G401.6 (cell line): Measurements from ENCODE around the gene HDAC6.

Source experiments
- FAIRE-seq: peaks from 2 replicates; lab custom pipeline; 2012; peaks lifted over from hg19 to GRCh38; lab: Jason Lieb, UNC

HDAC6 gene

GRCh38 chrX:48801280-48802088 lies at the start of gene HDAC6:
TSS of gene HDAC6 (plus strand) at chrX:48802067. CDS start at chrX:48802693, 626 bp downstream.
- peak; percentile 97 for FAIRE-seq

- no peak for FAIRE-seq
Measured at GRCh38 chrX:48752498-48752897, 49.4 kb upstream of the HDAC6 start.

DNA sequence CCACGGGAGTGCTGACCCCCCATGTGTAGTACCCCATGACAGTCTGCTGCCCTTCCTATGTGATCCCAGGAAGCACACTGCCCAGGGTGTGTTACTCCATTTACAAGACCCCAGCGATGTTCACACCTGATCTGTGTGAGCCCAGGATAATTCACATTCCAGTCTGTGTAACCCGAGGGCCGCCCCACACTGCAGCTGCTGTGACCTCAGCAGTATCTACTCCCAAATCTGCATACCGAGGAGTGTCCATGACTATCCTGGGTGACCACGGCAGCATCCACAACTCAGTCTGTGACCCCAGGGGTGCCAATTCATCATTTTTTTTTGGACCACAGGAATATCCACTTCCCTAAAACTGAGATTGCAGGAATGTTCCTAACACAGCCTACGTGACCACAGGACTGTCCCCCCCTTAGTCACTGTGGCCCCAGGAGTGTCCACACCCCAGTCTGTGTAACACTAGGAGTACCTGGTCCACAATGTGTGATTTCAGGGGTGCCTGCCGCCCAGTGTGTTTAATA lies 48.1 kb upstream of the HDAC6 start:
- FAIRE-seq = no peak

- FAIRE-seq = no peak
Measured at GRCh38 chrX:48754238-48754637, 47.6 kb upstream of the HDAC6 start.

DNA sequence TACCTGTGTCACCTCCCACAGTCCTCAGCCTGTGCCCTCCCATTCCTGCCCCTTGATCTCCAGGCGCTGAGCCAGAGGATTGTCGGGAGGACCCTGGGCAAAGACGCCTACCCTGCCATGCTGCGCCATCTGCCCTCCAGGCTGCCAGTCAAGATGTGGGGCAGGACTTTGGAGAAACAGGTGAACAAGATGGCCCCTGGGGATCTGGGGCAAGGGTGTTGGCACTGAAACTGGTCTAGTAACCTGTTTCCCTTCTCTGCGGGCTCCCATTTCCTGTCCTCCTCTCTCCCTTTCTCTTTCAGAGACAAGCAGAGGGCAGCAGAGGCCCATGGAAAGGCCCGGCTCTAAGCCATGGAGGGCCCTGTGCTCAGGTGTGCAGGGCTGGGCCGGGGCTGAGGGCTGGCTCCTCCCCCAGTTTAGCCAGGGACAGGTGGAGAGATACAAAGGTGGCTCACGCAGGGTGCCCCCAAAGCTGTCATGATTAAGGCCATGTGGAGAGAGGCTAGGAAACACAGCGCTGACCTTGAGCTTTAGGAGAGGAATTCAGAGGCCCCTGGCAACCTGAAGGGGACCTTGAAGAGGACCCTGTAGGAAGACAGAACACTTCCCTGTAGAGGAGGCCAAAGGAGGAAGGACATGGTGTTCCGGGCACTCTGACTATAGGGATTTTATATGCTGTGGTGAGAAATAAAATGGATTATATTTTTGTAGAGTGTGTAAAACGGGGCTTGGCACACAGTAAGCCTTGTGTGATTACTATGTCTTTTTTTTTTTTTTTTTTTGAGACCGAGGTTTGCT lies 40.0 kb upstream of the HDAC6 start, which contains the start of gene GLOD5:
Gene GLOD5, plus strand, starts transcription at position 74 of the 798 bp plus-strand sequence. Its CDS starts 44 bp downstream, at position 118.
- no peak for FAIRE-seq

GRCh38 chrX:48769230-48769629 lies 32.6 kb upstream of the HDAC6 start:
- FAIRE-seq = no peak

GRCh38 chrX:48770296-48770695 lies 31.6 kb upstream of the HDAC6 start:
- no peak for FAIRE-seq

GRCh38 chrX:48772602-48773001 lies 29.3 kb upstream of the HDAC6 start:
- no peak for FAIRE-seq

- FAIRE-seq = no peak
Measured at GRCh38 chrX:48776818-48777439, 24.9 kb upstream of the HDAC6 start.

DNA sequence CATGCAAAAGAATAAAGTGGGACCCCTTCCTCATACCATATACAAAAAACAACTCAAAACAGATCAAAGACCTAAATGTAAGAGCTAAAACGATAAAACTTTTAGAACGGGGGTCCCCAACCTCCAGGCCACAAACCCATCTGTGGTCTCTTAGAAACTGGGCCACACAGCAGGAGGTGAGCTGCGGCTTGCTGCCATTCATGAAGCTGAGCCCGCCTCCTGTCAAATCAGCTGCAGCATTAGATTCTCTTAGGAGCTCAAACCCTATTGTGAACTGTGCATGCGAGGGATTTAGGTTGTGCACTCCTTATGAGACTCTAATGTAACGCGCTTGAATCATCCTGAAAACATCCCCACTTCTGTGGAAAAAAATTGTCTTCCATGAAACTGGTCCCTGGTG lies 22.5 kb upstream of the HDAC6 start:
- no peak for FAIRE-seq

GRCh38 chrX:48781705-48782104 lies 20.2 kb upstream of the HDAC6 start:
- FAIRE-seq = no peak

- no peak for FAIRE-seq
Measured at GRCh38 chrX:48782216-48782615, 19.7 kb upstream of the HDAC6 start.

GRCh38 chrX:48782795-48783194 lies 19.1 kb upstream of the HDAC6 start:
- FAIRE-seq = no peak

- FAIRE-seq = no peak
Measured at GRCh38 chrX:48784726-48785125, 17.1 kb upstream of the HDAC6 start.

GRCh38 chrX:48785186-48785539 lies 16.7 kb upstream of the HDAC6 start:
- FAIRE-seq = no peak

GRCh38 chrX:48785540-48786214 lies 16.2 kb upstream of the HDAC6 start:
- FAIRE-seq = no peak

GRCh38 chrX:48786341-48786800 lies 15.5 kb upstream of the HDAC6 start, which contains the start of gene GATA1:
TSS of gene GATA1 (plus strand) at chrX:48786590. CDS start at chrX:48791110, 4,520 bp downstream.
- no peak for FAIRE-seq

- no peak for FAIRE-seq
Measured at GRCh38 chrX:48786825-48787504, 14.9 kb upstream of the HDAC6 start.

DNA sequence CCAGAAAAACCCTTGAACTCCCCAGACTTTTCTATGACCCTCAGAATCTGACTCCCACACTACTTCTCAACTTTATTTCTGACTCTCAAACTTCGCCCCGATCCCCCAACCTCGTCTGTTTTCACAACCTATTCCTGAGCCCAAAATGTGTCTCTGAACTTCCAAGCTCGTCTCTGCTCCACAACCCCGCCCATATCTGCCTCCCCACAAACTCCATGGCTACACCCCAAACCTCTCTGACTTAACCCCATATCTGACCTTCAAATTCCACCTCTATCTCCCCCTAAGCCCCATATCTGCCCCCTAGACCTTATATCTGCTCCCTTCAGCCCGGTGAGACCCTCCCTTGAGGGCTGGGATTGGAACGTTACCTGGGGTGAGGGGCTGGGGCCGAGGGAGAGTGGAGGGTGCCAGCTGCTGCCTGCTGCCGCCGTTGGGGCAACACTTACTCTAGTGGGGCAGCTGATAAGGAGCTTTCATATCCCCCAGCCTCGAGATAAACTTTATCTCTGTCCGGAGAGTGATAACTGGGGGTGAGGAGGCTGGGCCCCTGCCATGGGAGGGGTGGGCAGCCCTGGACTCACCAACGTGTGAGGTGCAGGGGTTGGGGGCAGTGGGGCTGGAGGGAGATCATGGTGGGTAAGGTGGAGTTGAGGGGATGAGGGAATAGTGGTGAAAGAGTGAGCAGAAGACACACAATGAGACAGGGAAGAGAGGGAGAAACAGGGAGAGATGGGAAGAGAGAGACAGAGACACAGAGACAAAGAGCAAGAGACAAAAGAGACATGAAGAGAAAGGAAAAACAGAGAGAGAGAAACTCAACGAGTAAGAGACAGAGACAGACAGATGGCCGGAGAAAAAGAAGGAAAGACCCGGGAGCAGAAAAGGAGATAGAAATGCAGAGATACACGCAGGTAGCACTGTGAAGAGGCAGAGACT lies 14.1 kb upstream of the HDAC6 start:
- FAIRE-seq = no peak
